ACC112 (cell line): ENCODE measurements around the gene PPDPF.

Experiments
- H2AFZ ChIP-seq: fragments of 200-600 bp; sonication (generic); one replicate; pipeline ENCODE4 v1.6.0; 2017; ENCODE audit warnings: antibody characterized with exemption, low read length; ENCODE audit not compliant: unreplicated experiment
- H3K27ac ChIP-seq: fragments of 200-600 bp; sonication (generic); 2 replicates; pipeline ENCODE4 v1.5.1; 2014; ENCODE audit warnings: low read depth, mild to moderate bottlenecking, antibody characterized with exemption, low read length, moderate library complexity
- H3K27me3 ChIP-seq: fragments of 200-600 bp; sonication (generic); 2 replicates; pipeline ENCODE4 v1.6.1; 2014; ENCODE audit warnings: mild to moderate bottlenecking, antibody characterized with exemption, low read length, moderate library complexity, mixed read lengths; ENCODE audit not compliant: insufficient read depth
- H3K36me3 ChIP-seq: fragments of 200-600 bp; sonication (generic); 2 replicates; pipeline ENCODE4 v1.6.1; 2016; ENCODE audit warnings: mild to moderate bottlenecking, antibody characterized with exemption, low read length, moderate library complexity, mixed read lengths; ENCODE audit not compliant: insufficient read depth
- H3K4me1 ChIP-seq: fragments of 200-600 bp; sonication (generic); one replicate; pipeline ENCODE4 v1.6.1; 2016; ENCODE audit warnings: low read length, mixed read lengths; ENCODE audit not compliant: insufficient read depth, unreplicated experiment, control insufficient read depth
- H3K4me3 ChIP-seq: fragments of 200-600 bp; sonication (generic); 2 replicates; pipeline ENCODE4 v1.5.1; 2014; ENCODE audit warnings: mild to moderate bottlenecking, low read depth, low read length
- H3K79me2 ChIP-seq: fragments of 200-600 bp; sonication (generic); one replicate; pipeline ENCODE4 v1.6.0; 2016; ENCODE audit warnings: low read length; ENCODE audit not compliant: control insufficient read depth, unreplicated experiment, insufficient read depth

PPDPF gene

GRCh38 chr20:63560856-63561609, 40.5 kb downstream of the PPDPF start:
- H2AFZ ChIP-seq: no peak overlapping the region
- peaks cover 53% of the 10 kb centered on the region for H3K36me3 ChIP-seq
- H3K4me1 ChIP-seq: no peaks in the 10 kb centered on the region
- no peak overlapping the region for H3K4me3 ChIP-seq
- H3K79me2 ChIP-seq: no peaks in the 10 kb centered on the region
- no peaks in the 10 kb centered on the region for H3K27me3 ChIP-seq
- H3K27ac ChIP-seq: no peak overlapping the region

GRCh38 chr20:63561624-63562396, 41.2 kb downstream of the PPDPF start:
- H3K79me2 ChIP-seq: peaks cover 2% of the 10 kb centered on the region
- H3K27ac ChIP-seq: no peak overlapping the region
- no peak overlapping the region for H2AFZ ChIP-seq
- H3K4me1 ChIP-seq: no peaks in the 10 kb centered on the region
- H3K27me3 ChIP-seq: no peaks in the 10 kb centered on the region
- peaks cover 61% of the 10 kb centered on the region for H3K36me3 ChIP-seq
- H3K4me3 ChIP-seq: no peak overlapping the region

GRCh38 chr20:63562461-63563224, 42.1 kb downstream of the PPDPF start:
- Histone ChIP-seq H3K4me1 (no peaks in the 10 kb centered on the region), H3K4me3 (no peak overlapping the region), H3K27me3 (no peaks in the 10 kb centered on the region), H2AFZ (no peak overlapping the region), H3K79me2 (peaks cover 4% of the 10 kb centered on the region), H3K27ac (no peak overlapping the region), H3K36me3 (peaks cover 70% of the 10 kb centered on the region)

- Histone ChIP-seq H3K79me2 (peaks cover 8% of the 10 kb centered on the region), H3K27me3 (no peaks in the 10 kb centered on the region), H3K4me1 (no peaks in the 10 kb centered on the region), H3K4me3 (no peak overlapping the region), H2AFZ (no peak overlapping the region), H3K27ac (no peak overlapping the region), H3K36me3 (peaks cover 74% of the 10 kb centered on the region)
These were observed 42.8 kb downstream of the PPDPF start for GRCh38 chr20:63563225-63563935.

GRCh38 chr20:63564036-63564810, 43.7 kb downstream of the PPDPF start:
- Histone ChIP-seq H2AFZ (no peak overlapping the region), H3K27me3 (no peaks in the 10 kb centered on the region), H3K79me2 (peaks cover 11% of the 10 kb centered on the region), H3K36me3 (peaks cover 69% of the 10 kb centered on the region), H3K27ac (no peak overlapping the region), H3K4me3 (no peak overlapping the region), H3K4me1 (no peaks in the 10 kb centered on the region)

GRCh38 chr20:63565021-63565698, 44.6 kb downstream of the PPDPF start:
- Histone ChIP-seq H2AFZ (no peak overlapping the region), H3K79me2 (peaks cover 11% of the 10 kb centered on the region), H3K27ac (no peak overlapping the region), H3K27me3 (no peaks in the 10 kb centered on the region), H3K36me3 (peaks cover 64% of the 10 kb centered on the region; the same call in 1 of the 2 replicates), H3K4me1 (no peaks in the 10 kb centered on the region), H3K4me3 (no peak overlapping the region)

- Histone ChIP-seq H3K27me3 (no peaks in the 10 kb centered on the region), H2AFZ (no peak overlapping the region), H3K36me3 (peaks cover 58% of the 10 kb centered on the region; the same call in 1 of the 2 replicates), H3K4me3 (no peak overlapping the region), H3K4me1 (no peaks in the 10 kb centered on the region), H3K27ac (no peak overlapping the region), H3K79me2 (peaks cover 11% of the 10 kb centered on the region)
These were observed 45.3 kb downstream of the PPDPF start for GRCh38 chr20:63565699-63566335.

- Histone ChIP-seq H3K36me3 (peaks cover 51% of the 10 kb centered on the region; the same call in 1 of the 2 replicates), H2AFZ (no peak overlapping the region), H3K4me3 (no peak overlapping the region), H3K79me2 (peaks cover 11% of the 10 kb centered on the region), H3K27ac (no peak overlapping the region), H3K4me1 (no peaks in the 10 kb centered on the region), H3K27me3 (no peaks in the 10 kb centered on the region)
These were observed 46.0 kb downstream of the PPDPF start for GRCh38 chr20:63566395-63567135.

GRCh38 chr20:63567136-63567385, 46.5 kb downstream of the PPDPF start:
- Histone ChIP-seq H2AFZ (no peak overlapping the region), H3K4me1 (no peaks in the 10 kb centered on the region), H3K36me3 (peaks cover 55% of the 10 kb centered on the region; the same call in 1 of the 2 replicates), H3K79me2 (peaks cover 16% of the 10 kb centered on the region), H3K27me3 (no peaks in the 10 kb centered on the region), H3K4me3 (no peak overlapping the region), H3K27ac (no peak overlapping the region)
